Esophagus (tissue), 2 donors: ENCODE measurements around the gene TMIE. TPM values are rescaled to one million over a fixed set of nuclear protein-coding genes. Genes with fewer than 3 reads are reported as not detected.

Source experiments
- H3K27ac ChIP-seq, 2 donors: one replicate each; pipeline ENCODE4 v1.5.1; 2013; ENCODE audit warnings: low read depth in 2 of 2, mild to moderate bottlenecking in 2 of 2, inconsistent platforms in 1 of 2, low read length in 1 of 2, moderate library complexity in 1 of 2
- H3K27me3 ChIP-seq, 2 donors: one replicate each; pipeline ENCODE4 v1.6.1; 2013; ENCODE audit warnings: low read length in 2 of 2, control low read depth in 1 of 2, mild to moderate bottlenecking in 1 of 2; ENCODE audit not compliant: insufficient read depth in 2 of 2, control insufficient read depth in 1 of 2
- H3K36me3 ChIP-seq, 2 donors: one replicate each; pipeline ENCODE4 v1.6.1; 2013; ENCODE audit warnings: low read length in 1 of 2; ENCODE audit not compliant: control insufficient read depth in 2 of 2, insufficient read depth in 2 of 2
- H3K4me1 ChIP-seq, 2 donors: one replicate each; pipeline ENCODE4 v1.6.1; 2013; ENCODE audit warnings: low read length in 1 of 2; ENCODE audit not compliant: control insufficient read depth in 2 of 2, insufficient read depth in 2 of 2
- H3K4me3 ChIP-seq, 2 donors: one replicate each; pipeline ENCODE4 v1.5.1; 2013; ENCODE audit warnings: low read length in 2 of 2, mild to moderate bottlenecking in 2 of 2, low read depth in 1 of 2, moderate library complexity in 1 of 2
- H3K9me3 ChIP-seq, 2 donors: one replicate each; pipeline ENCODE4 v1.6.1; 2013; ENCODE audit warnings: mild to moderate bottlenecking in 2 of 2, low read depth in 1 of 2, low read length in 1 of 2, moderate library complexity in 1 of 2; ENCODE audit not compliant: control insufficient read depth in 2 of 2, insufficient read depth in 1 of 2
- WGBS, 2 donors: extraction: QIAGEN DNeasy Blood & Tissue Kit; methylation state at CpG; one replicate each; pipeline ENCODE4 v1.1.7; 2013; 5-methylcytosine and 5-hydroxymethylcytosine counted together
- polyA plus RNA-seq, 2 donors: library from polyadenylated mRNA; stranded (reverse); fragments of 200-250 nt; gene quantifications; one replicate each; pipeline ENCODE4 v1.2.3, GENCODE V29; 2013
- donor health status: healthy with polysubstance abuse.
- donor health status: Bipolar disorder and iron deficiency.

The TMIE gene
- 1 to 10 TPM; 1.2 to 2.5 TPM for polyA plus RNA-seq

GRCh38 chr3:46701181-46701939 lies at the start of gene TMIE:
TSS of gene TMIE (plus strand) at chr3:46701392. CDS start at chr3:46701488, 96 bp downstream.
- Histone ChIP-seq H3K9me3 (no peaks in the 10 kb centered on the region), H3K4me3 (peak within 1 kb of the TSS; percentile 11 to 16), H3K27ac (no peak within 1 kb of the TSS), H3K27me3 (no peaks in the 10 kb centered on the region), H3K36me3 (no peaks in the 10 kb centered on the region), H3K4me1 (peaks cover 4 to 8% of the 10 kb centered on the region in 2 donors)
- WGBS, 2 donors: 5 to 9% methylated on average over 26 to 51 of the region's 51 CpGs

GRCh38 chr3:46655271-46655670 lies 45.9 kb upstream of the TMIE start:
- H3K4me3 ChIP-seq: no peak overlapping the region
- H3K36me3 ChIP-seq: no peaks in the 10 kb centered on the region
- H3K9me3 ChIP-seq: no peaks in the 10 kb centered on the region
- H3K27ac ChIP-seq: no peak overlapping the region
- H3K4me1 ChIP-seq: peaks cover 0 to 4% of the 10 kb centered on the region in 2 donors
- H3K27me3 ChIP-seq: no peaks in the 10 kb centered on the region
- WGBS, 2 donors: 80 to 81% methylated on average over 6 of the region's 6 CpGs

- no peak overlapping the region for H3K4me3 ChIP-seq
- H3K9me3 ChIP-seq: no peaks in the 10 kb centered on the region
- WGBS, 2 donors: 79 to 83% methylated on average over 9 of the region's 9 CpGs
- no peak overlapping the region for H3K27ac ChIP-seq
- no peaks in the 10 kb centered on the region for H3K36me3 ChIP-seq
- no peaks in the 10 kb centered on the region for H3K27me3 ChIP-seq
- peaks cover 3 to 15% of the 10 kb centered on the region in 2 donors for H3K4me1 ChIP-seq
Measured at GRCh38 chr3:46656778-46657556, 44.2 kb upstream of the TMIE start.

- Histone ChIP-seq H3K4me1 (peaks cover 3 to 19% of the 10 kb centered on the region in 2 donors), H3K4me3 (no peak overlapping the region), H3K27ac (no peak overlapping the region), H3K27me3 (no peaks in the 10 kb centered on the region), H3K9me3 (no peaks in the 10 kb centered on the region), H3K36me3 (no peaks in the 10 kb centered on the region)
- 77 to 80% methylated on average over 8 of the region's 8 CpGs for whole genome bisulfite sequencing, 2 donors
Measured at GRCh38 chr3:46659285-46659684, 41.9 kb upstream of the TMIE start.

- WGBS, 2 donors: 63 to 67% methylated on average over 6 of the region's 6 CpGs
- Histone ChIP-seq H3K4me3 (no peak overlapping the region), H3K4me1 (peaks cover 3 to 19% of the 10 kb centered on the region in 2 donors), H3K27ac (no peak overlapping the region), H3K27me3 (no peaks in the 10 kb centered on the region), H3K36me3 (no peaks in the 10 kb centered on the region), H3K9me3 (no peaks in the 10 kb centered on the region)
Measured at GRCh38 chr3:46660003-46660402, 41.2 kb upstream of the TMIE start.

GRCh38 chr3:46660543-46661523 lies 40.4 kb upstream of the TMIE start:
- Histone ChIP-seq H3K27ac (no peak overlapping the region), H3K4me1 (peaks cover 3 to 19% of the 10 kb centered on the region in 2 donors), H3K36me3 (no peaks in the 10 kb centered on the region), H3K9me3 (no peaks in the 10 kb centered on the region), H3K27me3 (no peaks in the 10 kb centered on the region), H3K4me3 (no peak overlapping the region)
- WGBS, 2 donors: 34 to 46% methylated on average over 9 of the region's 9 CpGs

GRCh38 chr3:46661776-46662766 lies 39.1 kb upstream of the TMIE start:
- Histone ChIP-seq H3K27me3 (no peaks in the 10 kb centered on the region), H3K9me3 (no peaks in the 10 kb centered on the region), H3K4me1 (peaks cover 3 to 19% of the 10 kb centered on the region in 2 donors), H3K4me3 (no peak overlapping the region), H3K36me3 (no peaks in the 10 kb centered on the region), H3K27ac (no peak overlapping the region)
- WGBS, 2 donors: 80 to 83% methylated on average over 15 of the region's 15 CpGs

GRCh38 chr3:46662771-46663551 lies 38.2 kb upstream of the TMIE start:
- Histone ChIP-seq H3K4me3 (no peak overlapping the region), H3K27ac (no peak overlapping the region), H3K36me3 (no peaks in the 10 kb centered on the region), H3K9me3 (no peaks in the 10 kb centered on the region), H3K27me3 (no peaks in the 10 kb centered on the region), H3K4me1 (peaks cover 3 to 19% of the 10 kb centered on the region in 2 donors)
- WGBS, 2 donors: 59% methylated on average over 17 of the region's 17 CpGs
